K562 (cell line): ENCODE data around the gene TPGS2. TPM values are rescaled to one million over a fixed set of nuclear protein-coding genes. Genes with fewer than 3 reads are reported as not detected.

Experiments used
- ATAC-seq: fragments of 200-7000 bp; cut with Tn5 transposase; 3 replicates; pipeline ENCODE4 v1.9.1; 2020; ENCODE audit warnings: moderate library complexity
- BruUV-seq: library from RNA; stranded (reverse); fragments of 400-500 nt; replicated peaks from 2 replicates; lab custom pipeline; 2021; lab: Mats Ljungman, UMichigan
- CTCF ChIA-PET: fragments of 300-600 bp; formaldehyde crosslinking; extraction: SDS; loops from one replicate; lab custom pipeline; 2021; ENCODE audit warnings: low intra/inter-chr PET ratio; lab: Yijun Ruan, JAX
- POLR2A ChIA-PET: fragments of 300-600, 350-650 bp; sonication (Branson Sonifier 250); formaldehyde crosslinking; extraction: SDS; loops from one replicate; lab custom pipeline; 2021; ENCODE audit warnings: antibody characterized with exemption, inconsistent platforms; lab: Yijun Ruan, JAX
- DNase-seq, 4 experiments: peaks; one replicate each; pipeline versions ENCODE4 v3.0.0 to v3.0.0-alpha.2; 2011 to 2018; ENCODE audit warnings: low spot score in 3 of 4, mixed read lengths in 3 of 4; ENCODE audit errors: extremely low read depth in 1 of 4
- FAIRE-seq: peaks from 2 replicates; lab custom pipeline; 2011; peaks lifted over from hg19 to GRCh38; lab: Jason Lieb, UNC
- H2AFZ ChIP-seq: 2 replicates; pipeline ENCODE4 v1.6.0; 2011; ENCODE audit warnings: low read depth, low read length, control low read depth, inconsistent platforms
- H3K27ac ChIP-seq: fragments of 200-600 bp; 3 replicates; pipeline ENCODE4 v1.8.0; 2011; ENCODE audit warnings: low read depth, mild to moderate bottlenecking, control low read depth, inconsistent platforms, low read length, moderate library complexity, mixed read lengths; ENCODE audit errors: extremely low read depth
- H3K27me3 ChIP-seq, 2 experiments: fragments of 300-600 bp in 1 of 2; 2 replicates in 1 of 2; 3 replicates in 1 of 2; pipeline versions ENCODE4 v1.6.0 to v1.8.0; 2011; ENCODE audit warnings: inconsistent platforms in 2 of 2, low read length in 2 of 2, mild to moderate bottlenecking in 1 of 2, mixed read lengths in 1 of 2, moderate library complexity in 1 of 2; ENCODE audit not compliant: control insufficient read depth in 2 of 2, insufficient read depth in 2 of 2
- H3K36me3 ChIP-seq: fragments of 300-600 bp; 3 replicates; pipeline ENCODE4 v1.8.0; 2011; ENCODE audit warnings: mild to moderate bottlenecking, low read length, inconsistent platforms; ENCODE audit not compliant: control insufficient read depth, insufficient read depth
- H3K4me1 ChIP-seq, 2 experiments: fragments of 200-600 bp in 1 of 2; replicated peaks in 1 of 2; 2 replicates in 1 of 2; 3 replicates in 1 of 2; pipeline versions ENCODE4 v1.5.1 to v1.8.0; 2011; ENCODE audit warnings: inconsistent platforms in 2 of 2, low read length in 2 of 2, mild to moderate bottlenecking in 1 of 2, mixed read lengths in 1 of 2, moderate library complexity in 1 of 2; ENCODE audit not compliant: control insufficient read depth in 2 of 2, insufficient read depth in 2 of 2
- H3K4me2 ChIP-seq: 2 replicates; pipeline ENCODE4 v1.6.1; 2011; ENCODE audit warnings: low read length, control low read depth, inconsistent platforms, mixed read lengths; ENCODE audit not compliant: insufficient read depth
- H3K4me3 ChIP-seq: fragments of 200-600 bp; sonication (generic), shearing (Covaris generic); 2 replicates; pipeline ENCODE4 v1.5.1; 2016; ENCODE audit warnings: control low read depth, inconsistent platforms
- H3K79me2 ChIP-seq: fragments of 200-600 bp; 3 replicates; pipeline ENCODE4 v1.8.0; 2011; ENCODE audit warnings: low read length, inconsistent platforms; ENCODE audit not compliant: control insufficient read depth, insufficient read depth
- H3K9ac ChIP-seq, 2 experiments: 2 replicates each; pipeline versions ENCODE4 v1.6.0 to v1.6.1; 2011; ENCODE audit warnings: low read depth in 2 of 2, low read length in 2 of 2, control low read depth in 1 of 2, inconsistent platforms in 1 of 2, mild to moderate bottlenecking in 1 of 2, mixed read lengths in 1 of 2; ENCODE audit not compliant: insufficient read depth in 1 of 2
- H3K9me1 ChIP-seq: one replicate; pipeline ENCODE4 v1.6.0; 2011; ENCODE audit warnings: inconsistent platforms, mild to moderate bottlenecking, low read length, moderate library complexity; ENCODE audit not compliant: control insufficient read depth, insufficient read depth
- H3K9me3 ChIP-seq: replicated peaks from 2 replicates; pipeline ENCODE4 v1.5.1; 2011; ENCODE audit warnings: low read depth, low read length, inconsistent platforms; ENCODE audit not compliant: control insufficient read depth, insufficient read depth
- H4K20me1 ChIP-seq: replicated peaks from 2 replicates; pipeline ENCODE4 v1.6.1; 2011; ENCODE audit warnings: low read length, inconsistent platforms, mixed read lengths; ENCODE audit not compliant: control insufficient read depth, insufficient read depth
- BMI1 ChIP-seq: fragments of 150-350 bp; IDR thresholded peaks from 2 replicates; pipeline ENCODE4 v1.6.1; 2014; ENCODE audit warnings: low read length
- DACH1 ChIP-seq: fragments of 450-650 bp; IDR thresholded peaks from 2 replicates; pipeline ENCODE4 v1.6.1; 2018; ENCODE audit not compliant: partially characterized antibody
- MAFK ChIP-seq: IDR thresholded peaks from 2 replicates; pipeline ENCODE4 v1.6.1; 2011; ENCODE audit warnings: low read length, improper control_type of control experiment
- MBD2 ChIP-seq: sonication (generic); IDR thresholded peaks from 2 replicates; pipeline ENCODE4 v1.6.1; 2016; ENCODE audit warnings: low read depth, borderline replicate concordance
- NONO ChIP-seq, 2 experiments: fragments of 200-400 bp in 1 of 2; fragments of 450-650 bp in 1 of 2; formaldehyde crosslinking in 1 of 2; IDR thresholded peaks; 2 replicates each; pipeline ENCODE4 v1.6.1; 2017; ENCODE audit warnings: low read depth in 2 of 2, mild to moderate bottlenecking in 2 of 2, moderate library complexity in 2 of 2, low read length in 1 of 2
- RBM17 ChIP-seq: fragments of 200-400 bp; formaldehyde crosslinking; IDR thresholded peaks from 2 replicates; pipeline ENCODE4 v1.6.1; 2017; ENCODE audit warnings: low read depth, mild to moderate bottlenecking, low read length, borderline replicate concordance
- SMAD3 ChIP-seq: fragments of 450-650 bp; formaldehyde crosslinking; conservative IDR thresholded peaks from 2 replicates; pipeline ENCODE4 v1.4.0; 2020; ENCODE audit warnings: mild to moderate bottlenecking
- SREBF2 ChIP-seq: sonication (generic); formaldehyde crosslinking; IDR thresholded peaks from 2 replicates; pipeline ENCODE4 v1.4.0; 2020; ENCODE audit warnings: mild to moderate bottlenecking, missing genetic modification reagents
- YBX1 ChIP-seq: fragments of 450-650 bp; IDR thresholded peaks from 2 replicates; pipeline ENCODE4 v1.7.1; 2016; ENCODE audit warnings: mild to moderate bottlenecking
- ZNF561 ChIP-seq: fragments of 450-650 bp; formaldehyde crosslinking; conservative IDR thresholded peaks from 2 replicates; pipeline ENCODE4 v1.4.0; 2020; ENCODE audit warnings: mild to moderate bottlenecking, moderate library complexity
- ZNF583 ChIP-seq: fragments of 250-450 bp; sonication (Bioruptor Pico); IDR thresholded peaks from 2 replicates; pipeline ENCODE4 v1.4.0; 2020
- ZNF780A ChIP-seq: fragments of 250-450 bp; sonication (Bioruptor Pico); IDR thresholded peaks from 2 replicates; pipeline ENCODE4 v1.5.0; 2021; ENCODE audit warnings: mild to moderate bottlenecking
- WGBS: fragments of 100-300 bp; shearing (Covaris generic); methylation state at CpG from one replicate; pipeline ENCODE4 v1.1.6; 2016; ENCODE audit warnings: low coverage, mixed read lengths; ENCODE audit not compliant: insufficient coverage; ENCODE audit errors: missing lambda C conversion rate; 5-methylcytosine and 5-hydroxymethylcytosine counted together
- in situ Hi-C: fragments of 300-500 bp; cut with MboI; formaldehyde crosslinking; loops from 4 replicates; pipeline ENCODE4 v1.15.0; 2018; ENCODE audit warnings: inconsistent platforms, mixed read lengths
- intact Hi-C: fragments of 100-400 bp; cut with micrococcal nuclease; formaldehyde crosslinking; loops from 2 replicates; pipeline ENCODE4 v1.14.2; 2022
- polyA plus RNA-seq, 8 experiments: library from polyadenylated mRNA; depleted of rRNA in 4 of 8; stranded (reverse) in 5 of 8; unstranded in 3 of 8; fragments of >200 nt; fragmentation: Nextera tagmentation in 2 of 8; fragmentation: Illumina TruSeq in 1 of 8; extraction: Ambion mirVana in 2 of 8; extraction: Trizol in 1 of 8; gene quantifications; 2 replicates each; pipeline versions ENCODE4 v1.2.1 to v1.2.3, GENCODE V29; 2011 to 2014; ENCODE audit warnings: inconsistent platforms in 1 of 8, missing spikeins in 1 of 8
- total RNA-seq, 7 experiments: library from RNA; depleted of rRNA in 6 of 7; stranded (reverse); fragments of >200 nt in 6 of 7; fragmentation: Illumina TruSeq in 2 of 7; extraction: Trizol in 2 of 7; gene quantifications; 2 replicates each; pipeline versions ENCODE4 v1.2.1 to v1.2.3, GENCODE V29; 2011 to 2021; ENCODE audit warnings: low replicate concordance in 1 of 7
- TF ChIP-seq, protein P1 (sequence below): fragments of 450-650 bp; IDR thresholded peaks from 2 replicates; pipeline ENCODE4 v1.6.1; 2016
- TF ChIP-seq, protein P2 (sequence below): fragments of 450-650 bp; conservative IDR thresholded peaks from 2 replicates; pipeline ENCODE4 v1.6.1; 2016; ENCODE audit warnings: missing genetic modification characterization, low read depth, mild to moderate bottlenecking, missing compliant biosample characterization, moderate library complexity
- TF ChIP-seq, protein P3 (sequence below): fragments of 250-450 bp; sonication (Bioruptor Pico); IDR thresholded peaks from 2 replicates; pipeline ENCODE4 v1.4.0; 2020
- TF ChIP-seq, protein P4 (sequence below): fragments of 250-450 bp; sonication (Bioruptor Pico); IDR thresholded peaks from 2 replicates; pipeline ENCODE4 v1.8.0; 2021; ENCODE audit warnings: moderate library complexity, mild to moderate bottlenecking, inconsistent platforms

The TPGS2 gene
- total and polyA plus RNA-seq, 9 of the 15 experiments (the other 6 are each of a cell fraction or from before 2014, with no cell fraction given): 94.2 to 449 (median 134) TPM

DNA sequence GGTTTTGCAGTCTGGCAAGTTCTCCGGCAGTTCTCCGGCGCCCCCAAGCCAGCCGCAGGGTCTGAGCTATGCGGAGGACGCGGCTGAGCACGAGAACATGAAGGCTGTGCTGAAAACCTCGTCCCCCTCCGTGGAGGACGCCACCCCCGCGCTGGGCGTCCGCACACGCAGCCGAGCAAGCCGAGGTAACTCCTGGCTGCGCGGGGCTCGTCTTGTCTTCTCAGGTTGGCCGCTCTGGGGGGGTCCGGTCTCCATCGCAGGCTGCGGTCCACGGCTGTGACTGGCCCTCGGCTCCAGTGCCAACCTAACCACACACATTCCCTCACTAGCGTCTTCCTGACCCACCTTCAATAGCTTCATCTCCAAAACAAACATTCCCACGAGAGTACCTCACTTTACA lies 68.2 kb downstream of the TPGS2 start:
- Histone ChIP-seq H3K4me3 (no peak overlapping the region), H2AFZ (no peak overlapping the region), H3K4me1 (peaks cover 0 to 4% of the 10 kb centered on the region in 2 experiments; a peak in 1 of 5 replicates), H3K27me3 (peaks cover 30 to 32% of the 10 kb centered on the region in 2 experiments), H4K20me1 (no peaks in the 10 kb centered on the region), H3K9ac (no peak overlapping the region), H3K9me3 (no peaks in the 10 kb centered on the region), H3K79me2 (no peaks in the 10 kb centered on the region), H3K36me3 (no peaks in the 10 kb centered on the region), H3K4me2 (no peak overlapping the region), H3K27ac (no peak overlapping the region), H3K9me1 (no peaks in the 10 kb centered on the region)
- TF ChIP-seq MAFK: no peak
- TF ChIP-seq NONO (IDR thresholded peaks at IDR 0.05; ENCODE audit: low read depth in 2 of 2, low read length in 1 of 2): no peak
- TF ChIP-seq, protein P1, sequence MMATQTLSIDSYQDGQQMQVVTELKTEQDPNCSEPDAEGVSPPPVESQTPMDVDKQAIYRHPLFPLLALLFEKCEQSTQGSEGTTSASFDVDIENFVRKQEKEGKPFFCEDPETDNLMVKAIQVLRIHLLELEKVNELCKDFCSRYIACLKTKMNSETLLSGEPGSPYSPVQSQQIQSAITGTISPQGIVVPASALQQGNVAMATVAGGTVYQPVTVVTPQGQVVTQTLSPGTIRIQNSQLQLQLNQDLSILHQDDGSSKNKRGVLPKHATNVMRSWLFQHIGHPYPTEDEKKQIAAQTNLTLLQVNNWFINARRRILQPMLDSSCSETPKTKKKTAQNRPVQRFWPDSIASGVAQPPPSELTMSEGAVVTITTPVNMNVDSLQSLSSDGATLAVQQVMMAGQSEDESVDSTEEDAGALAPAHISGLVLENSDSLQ: no peak
- no peak for TF ChIP-seq SMAD3
- TF ChIP-seq, protein P2, sequence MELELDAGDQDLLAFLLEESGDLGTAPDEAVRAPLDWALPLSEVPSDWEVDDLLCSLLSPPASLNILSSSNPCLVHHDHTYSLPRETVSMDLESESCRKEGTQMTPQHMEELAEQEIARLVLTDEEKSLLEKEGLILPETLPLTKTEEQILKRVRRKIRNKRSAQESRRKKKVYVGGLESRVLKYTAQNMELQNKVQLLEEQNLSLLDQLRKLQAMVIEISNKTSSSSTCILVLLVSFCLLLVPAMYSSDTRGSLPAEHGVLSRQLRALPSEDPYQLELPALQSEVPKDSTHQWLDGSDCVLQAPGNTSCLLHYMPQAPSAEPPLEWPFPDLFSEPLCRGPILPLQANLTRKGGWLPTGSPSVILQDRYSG (tag): no peak
- no peak for TF ChIP-seq BMI1
- no peak for TF ChIP-seq ZNF583 (CRISPR knock-in tag)
- no peak for TF ChIP-seq ZNF780A (CRISPR knock-in tag)
- TF ChIP-seq, protein P3, sequence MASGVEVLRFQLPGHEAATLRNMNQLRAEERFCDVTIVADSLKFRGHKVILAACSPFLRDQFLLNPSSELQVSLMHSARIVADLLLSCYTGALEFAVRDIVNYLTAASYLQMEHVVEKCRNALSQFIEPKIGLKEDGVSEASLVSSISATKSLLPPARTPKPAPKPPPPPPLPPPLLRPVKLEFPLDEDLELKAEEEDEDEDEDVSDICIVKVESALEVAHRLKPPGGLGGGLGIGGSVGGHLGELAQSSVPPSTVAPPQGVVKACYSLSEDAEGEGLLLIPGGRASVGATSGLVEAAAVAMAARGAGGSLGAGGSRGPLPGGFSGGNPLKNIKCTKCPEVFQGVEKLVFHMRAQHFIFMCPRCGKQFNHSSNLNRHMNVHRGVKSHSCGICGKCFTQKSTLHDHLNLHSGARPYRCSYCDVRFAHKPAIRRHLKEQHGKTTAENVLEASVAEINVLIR (CRISPR knock-in tag): no peak
- no peak for TF ChIP-seq SREBF2 (CRISPR knock-in tag)
- TF ChIP-seq YBX1: no peak
- TF ChIP-seq ZNF561 (CRISPR knock-in tag): no peak
- no peak for TF ChIP-seq DACH1
- TF ChIP-seq MBD2: no peak
- TF ChIP-seq, protein P4, sequence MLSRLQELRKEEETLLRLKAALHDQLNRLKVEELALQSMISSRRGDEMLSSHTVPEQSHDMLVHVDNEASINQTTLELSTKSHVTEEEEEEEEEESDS (CRISPR knock-in tag): no peak
- no peak for TF ChIP-seq RBM17
- ChIA-PET CTCF (no interaction called here), POLR2A (interaction anchor here (1.4 kb wide), 1 partner anchor 13 kb away, joined by 5 read pairs; no protein-coding TSS in a partner anchor)
- FAIRE-seq (no peak), ATAC-seq (no peak), DNase-seq (no peak)
- intact Hi-C loops: no loop called here
- WGBS: under 1% methylated on average over 28 of the region's 29 CpGs
- BruUV-seq: no TSS peak
- in situ Hi-C loops: no loop called here
